Body of pancreas (tissue), 4 donors: ENCODE results near the gene HSPA1B. TPM values are rescaled to one million over a fixed set of nuclear protein-coding genes. Genes with fewer than 3 reads are reported as not detected.

Source experiments
- ATAC-seq: fragments of 150-250 bp; one replicate; pipeline ENCODE4 v1.9.1; 2016
- DNase-seq, 4 donors: peaks; one replicate each; pipeline ENCODE4 v3.0.0-alpha.2; 2019
- H3K27ac ChIP-seq, 4 donors: fragments of 200-600 bp; sonication (generic); 1 replicate in 3 of 4; 2 replicates in 1 of 4; pipeline versions ENCODE4 v1.5.1 to v1.6.1; 2016 to 2019; ENCODE audit warnings: mild to moderate bottlenecking in 1 of 4, mixed read lengths in 1 of 4, moderate library complexity in 1 of 4
- H3K27me3 ChIP-seq, 2 donors: fragments of 200-600 bp; sonication (generic); one replicate each; pipeline ENCODE4 v1.6.0; 2016; ENCODE audit warnings: mild to moderate bottlenecking in 1 of 2
- H3K36me3 ChIP-seq, 2 donors: fragments of 200-600 bp; sonication (generic); replicated peaks in 1 of 2; 2 replicates each; pipeline ENCODE4 v1.5.1; 2016; ENCODE audit warnings: low read depth in 2 of 2; ENCODE audit not compliant: insufficient read depth in 1 of 2
- H3K4me1 ChIP-seq: fragments of 200-600 bp; sonication (generic); one replicate; pipeline ENCODE4 v1.6.0; 2016
- H3K4me3 ChIP-seq, 2 donors: fragments of 200-600 bp; sonication (generic); 1 replicate in 1 of 2; 2 replicates in 1 of 2; pipeline ENCODE4 v1.5.1; 2016 to 2019
- H3K9me3 ChIP-seq, 3 donors: fragments of 200-600 bp; sonication (generic); 1 replicate in 2 of 3; 2 replicates in 1 of 3; pipeline ENCODE4 v1.5.1; 2016
- CTCF ChIP-seq, 7 experiments: fragments of 450-650 bp in 4 of 7; fragments of 200-600 bp in 3 of 7; sonication (generic) in 3 of 7; IDR thresholded peaks; one replicate each; pipeline ENCODE4 v1.5.1; 2016 to 2019; ENCODE audit warnings: antibody characterized with exemption in 7 of 7
- POLR2A ChIP-seq, 3 donors: fragments of 450-650 bp; IDR thresholded peaks; one replicate each; pipeline ENCODE4 v1.6.1; 2016; ENCODE audit warnings: antibody characterized with exemption in 3 of 3, mild to moderate bottlenecking in 2 of 3
- WGBS, 2 donors: methylation state at CpG; one replicate each; pipeline ENCODE4 v1.1.5; 2017; 5-methylcytosine and 5-hydroxymethylcytosine counted together
- intact Hi-C: fragments of 100-400 bp; cut with DNase I; formaldehyde crosslinking; loops from one replicate; pipeline ENCODE4 v1.15.1; 2023
- total RNA-seq, 2 donors: library from RNA; depleted of rRNA; stranded (reverse); fragments of >200 nt; gene quantifications; one replicate each; pipeline ENCODE4 v1.1.0, GENCODE V29; 2016

HSPA1B gene
- total RNA-seq, 2 donors from 2014 or later, result 87.0 to 131 TPM

GRCh38 chr6:31780507-31781243, 46.9 kb upstream of the HSPA1B start:
- TF ChIP-seq CTCF (IDR thresholded peaks at IDR 0.05) (no peak), POLR2A (IDR thresholded peaks at IDR 0.05) (no peak)
- WGBS, 2 donors, result 85 to 89% methylated on average over 13 to 20 of the region's 20 CpGs
- DNase-seq, result no peak
- ATAC-seq, result no peak
- H3K27me3 ChIP-seq, result no peaks in the 10 kb centered on the region
- H3K27ac ChIP-seq, result no peak overlapping the region
- H3K4me1 ChIP-seq, result peaks cover 20% of the 10 kb centered on the region
- intact Hi-C loops, result no loop called here
- H3K36me3 ChIP-seq, result peaks cover 4 to 40% of the 10 kb centered on the region in 2 donors
- no peaks in the 10 kb centered on the region for H3K9me3 ChIP-seq
- no peak overlapping the region for H3K4me3 ChIP-seq

- H3K36me3 ChIP-seq, result peaks cover 4 to 40% of the 10 kb centered on the region in 2 donors
- intact Hi-C loops, result no loop called here
- TF ChIP-seq POLR2A (IDR thresholded peaks at IDR 0.05), result no peak
These were observed 46.1 kb upstream of the HSPA1B start for GRCh38 chr6:31781244-31782125.

DNA sequence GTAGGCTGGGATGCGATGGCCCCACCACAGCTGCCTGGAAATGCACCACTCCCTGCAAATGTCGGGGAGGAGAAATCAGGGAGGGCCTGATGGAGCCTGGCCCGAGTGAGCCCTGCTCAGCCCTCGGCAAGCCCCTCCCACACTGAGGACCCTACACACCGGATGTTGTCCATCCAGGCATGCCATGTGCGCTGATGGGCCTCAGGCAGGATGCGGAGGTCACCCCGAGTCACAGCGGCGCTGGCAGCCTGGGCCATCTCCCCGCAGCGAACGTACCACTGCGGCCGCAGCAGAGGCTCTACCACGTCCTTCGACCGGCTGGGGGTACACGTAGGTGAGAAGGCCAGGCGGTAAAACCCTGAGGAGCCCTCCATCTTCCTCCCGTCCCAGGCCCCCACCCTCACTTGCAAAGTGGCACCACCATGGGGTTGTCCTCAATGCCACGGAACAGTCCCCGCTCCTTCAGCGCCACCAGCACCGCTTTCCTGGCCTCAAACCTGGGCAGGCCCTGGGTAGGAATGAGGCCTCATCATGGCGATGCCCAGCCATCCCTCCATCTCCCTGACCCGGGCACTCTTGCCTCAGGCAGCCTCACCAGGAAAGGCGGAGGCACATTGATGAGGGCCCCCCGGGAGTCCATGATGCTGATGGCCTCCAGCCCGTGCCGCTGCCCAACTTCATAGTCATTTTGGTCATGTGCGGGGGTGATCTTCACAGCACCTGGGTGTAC, 45.2 kb upstream of the HSPA1B start:
- intact Hi-C loops, result no loop called here
- Histone ChIP-seq H3K9me3 (no peaks in the 10 kb centered on the region), H3K27me3 (no peaks in the 10 kb centered on the region), H3K36me3 (peaks cover 4 to 40% of the 10 kb centered on the region in 2 donors), H3K4me3 (no peak overlapping the region), H3K27ac (no peak overlapping the region), H3K4me1 (peaks cover 4% of the 10 kb centered on the region)
- DNase-seq (no peak), ATAC-seq (no peak)
- no peak for TF ChIP-seq CTCF (IDR thresholded peaks at IDR 0.05)
- TF ChIP-seq POLR2A (IDR thresholded peaks at IDR 0.05), result no peak
- WGBS, 2 donors, result 91% methylated on average over 28 of the region's 32 CpGs; no CpG with 5 or more reads in 1 of the 2 donors

More at GRCh38 chr6:31781244-31782125, 46.1 kb upstream of the HSPA1B start:
- no peaks in the 10 kb centered on the region for H3K27me3 ChIP-seq
- WGBS, 2 donors, result 84 to 92% methylated on average over 5 to 17 of the region's 23 CpGs
- no peaks in the 10 kb centered on the region for H3K9me3 ChIP-seq
- DNase-seq, result no peak
- ATAC-seq, result no peak
- no peak overlapping the region for H3K27ac ChIP-seq
- H3K4me3 ChIP-seq, result no peak overlapping the region
- peaks cover 12% of the 10 kb centered on the region for H3K4me1 ChIP-seq

- Histone ChIP-seq H3K4me3 (no peak overlapping the region), H3K9me3 (no peaks in the 10 kb centered on the region), H3K4me1 (no peaks in the 10 kb centered on the region), H3K27me3 (no peaks in the 10 kb centered on the region), H3K27ac (no peak overlapping the region), H3K36me3 (peaks cover 4 to 38% of the 10 kb centered on the region in 2 donors)
- WGBS, 2 donors, result 87 to 89% methylated on average over 14 to 15 of the region's 15 CpGs
- TF ChIP-seq POLR2A (IDR thresholded peaks at IDR 0.05) (no peak), CTCF (IDR thresholded peaks at IDR 0.05) (no peak)
- ATAC-seq (no peak), DNase-seq (no peak)
- intact Hi-C loops, result no loop called here
These were observed 43.2 kb upstream of the HSPA1B start for GRCh38 chr6:31784098-31784925.
